ENCODE results near the gene DOCK10.

Gene DOCK10

DNA sequence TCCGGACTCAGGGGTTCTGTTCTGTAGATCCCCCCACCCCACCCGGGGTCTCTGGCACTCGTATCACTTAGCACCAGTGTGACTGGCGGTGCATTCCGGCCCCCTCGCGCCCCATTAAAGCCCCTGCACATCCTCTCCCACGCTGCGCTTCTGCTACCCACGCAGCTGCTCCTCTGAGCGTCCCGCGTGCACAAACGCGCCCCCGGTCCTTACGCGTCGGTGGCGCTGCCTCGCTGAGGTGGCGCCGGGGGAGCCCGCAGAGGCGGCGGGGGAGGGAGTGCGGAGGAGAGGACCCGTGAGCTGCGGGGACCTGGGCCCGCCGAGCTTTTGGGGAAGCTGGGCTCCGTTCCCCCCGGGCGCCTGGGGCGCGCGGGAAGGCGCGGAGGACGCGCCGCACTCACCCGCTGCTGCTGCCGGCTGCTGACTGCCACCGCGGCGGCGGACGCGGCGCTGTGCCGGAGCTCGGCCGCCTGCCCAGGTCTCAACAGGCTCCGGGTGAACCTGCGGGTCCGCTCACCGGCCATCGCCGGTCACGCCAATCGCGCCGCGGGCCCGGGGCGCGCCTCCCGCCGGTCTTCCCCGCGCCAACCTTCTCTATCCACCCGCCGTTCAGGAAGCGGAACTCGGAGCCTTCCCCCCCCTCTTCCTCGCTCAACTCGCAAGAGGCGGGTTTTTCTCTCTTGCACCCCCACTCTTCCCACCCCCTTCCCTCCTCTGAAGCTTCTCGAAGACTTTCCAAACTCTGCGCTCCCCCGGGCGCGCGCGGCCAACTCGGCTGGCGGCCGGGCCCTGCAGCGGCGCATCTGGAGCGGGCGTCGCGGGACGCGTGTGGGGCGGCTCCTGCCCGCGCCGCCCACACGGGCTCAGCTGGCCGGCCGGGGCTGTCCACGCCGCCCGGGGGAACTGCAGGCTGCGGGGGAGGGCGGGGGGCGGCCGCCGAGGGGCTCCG, at the start of gene DOCK10:
Gene DOCK10, minus strand, starts transcription at position 618 of the 949 bp plus-strand sequence. Its CDS starts 94 bp downstream, at position 524.
- no peak for FAIRE-seq

DNA sequence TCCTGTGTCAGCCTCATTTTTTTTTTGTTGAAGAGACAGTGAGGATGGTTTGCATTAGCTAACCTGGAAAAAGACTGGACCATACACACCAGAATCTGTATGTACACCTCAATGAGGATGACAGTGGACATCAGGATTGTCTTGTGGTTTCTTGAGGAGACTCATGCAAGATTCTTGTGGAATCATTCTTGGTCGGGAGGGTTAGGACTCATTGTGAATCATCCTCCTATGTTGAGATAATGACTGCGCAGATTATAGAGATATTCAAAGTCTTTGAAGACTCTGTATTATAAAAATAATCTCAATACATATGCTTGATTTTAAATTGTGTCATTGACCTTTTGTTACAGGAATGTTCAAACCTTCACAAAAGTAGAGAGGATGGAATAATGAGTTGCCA, 49.1 kb upstream of the DOCK10 start:
- FAIRE-seq, result no peak

More for the DNA sequence above, at the start of gene DOCK10:
- no peak for TF ChIP-seq CTCF (IDR thresholded peaks at IDR 0.05; ENCODE audit: insufficient read depth, missing control alignments)
- DNase-seq (ENCODE audit: insufficient read length, low spot score), result no peak

DNA sequence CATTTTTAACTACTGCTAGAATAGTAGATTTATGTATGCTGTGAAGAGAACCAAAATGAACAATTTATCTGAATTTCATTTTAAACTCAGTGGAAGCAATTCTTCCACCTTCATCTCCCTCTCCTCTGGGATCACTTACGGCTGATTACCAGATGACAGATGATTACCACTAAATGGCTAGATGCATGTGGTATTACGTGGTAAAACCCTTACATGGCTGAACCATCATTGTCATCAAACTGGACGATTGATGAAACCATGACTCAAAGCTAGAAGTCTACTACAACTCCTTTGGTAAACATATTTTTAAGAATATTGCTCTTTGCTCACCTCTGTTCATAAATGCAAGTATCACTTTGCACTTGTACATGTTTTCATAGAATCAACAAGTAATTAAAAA, 48.5 kb upstream of the DOCK10 start:
- TF ChIP-seq CTCF (IDR thresholded peaks at IDR 0.05; ENCODE audit: insufficient read depth, missing control alignments), result no peak
- FAIRE-seq (no peak), DNase-seq (ENCODE audit: insufficient read length, low spot score) (no peak)

More for the DNA sequence above, 49.1 kb upstream of the DOCK10 start:
- no peak for DNase-seq (ENCODE audit: insufficient read length, low spot score)
- no peak for TF ChIP-seq CTCF (IDR thresholded peaks at IDR 0.05; ENCODE audit: insufficient read depth, missing control alignments)

DNA sequence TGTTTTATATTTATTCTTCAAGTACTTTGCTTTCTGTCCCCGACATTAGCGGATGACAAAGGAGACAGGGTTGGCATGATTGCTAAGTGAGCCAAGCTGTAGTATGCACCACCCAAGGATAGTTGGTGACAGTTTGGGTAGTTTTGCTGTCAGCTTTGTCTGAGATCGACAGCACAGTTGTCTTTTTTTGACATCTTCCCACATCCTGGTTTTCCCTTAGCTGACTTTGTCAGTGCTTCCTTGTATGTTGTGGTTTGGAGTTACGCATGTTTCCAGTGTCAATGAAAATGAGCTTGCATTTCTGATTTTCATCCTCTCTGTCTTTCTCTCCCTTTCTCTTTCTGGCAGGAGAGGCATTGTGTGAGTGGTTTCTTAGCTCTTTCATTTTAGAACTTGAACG, 44.6 kb upstream of the DOCK10 start:
- no peak for TF ChIP-seq CTCF (IDR thresholded peaks at IDR 0.05; ENCODE audit: insufficient read depth, missing control alignments)
- DNase-seq (ENCODE audit: insufficient read length, low spot score) (no peak), FAIRE-seq (no peak)

DNA sequence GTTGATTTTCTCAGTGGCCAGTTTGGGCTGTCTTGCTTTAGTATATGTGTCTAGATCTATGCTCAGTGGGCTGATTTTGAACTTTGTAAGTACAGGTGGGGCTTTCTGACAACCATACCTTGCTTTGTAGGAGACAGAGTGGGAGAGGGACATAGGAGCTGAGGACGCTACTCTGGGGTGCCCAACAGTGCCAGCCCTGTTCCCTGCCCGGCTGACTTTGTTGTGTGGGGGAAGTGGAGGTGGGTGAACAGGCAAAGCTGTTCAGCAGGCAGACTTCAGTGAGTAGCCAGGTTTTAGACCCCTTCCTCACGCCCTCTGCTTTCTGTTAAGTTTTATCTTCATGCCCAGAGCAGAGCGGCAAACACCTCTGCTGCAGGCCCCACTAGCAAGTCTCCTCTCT, 44.2 kb upstream of the DOCK10 start:
- DNase-seq (ENCODE audit: insufficient read length, low spot score), result no peak
- FAIRE-seq, result no peak
- no peak for TF ChIP-seq CTCF (IDR thresholded peaks at IDR 0.05; ENCODE audit: insufficient read depth, missing control alignments)

- no peak for DNase-seq (ENCODE audit: insufficient read length, low spot score)
- FAIRE-seq, result no peak
- TF ChIP-seq CTCF (IDR thresholded peaks at IDR 0.05; ENCODE audit: insufficient read depth, missing control alignments), result no peak
These were observed 41.0 kb upstream of the DOCK10 start for GRCh38 chr2:225083276-225083675.

DNA sequence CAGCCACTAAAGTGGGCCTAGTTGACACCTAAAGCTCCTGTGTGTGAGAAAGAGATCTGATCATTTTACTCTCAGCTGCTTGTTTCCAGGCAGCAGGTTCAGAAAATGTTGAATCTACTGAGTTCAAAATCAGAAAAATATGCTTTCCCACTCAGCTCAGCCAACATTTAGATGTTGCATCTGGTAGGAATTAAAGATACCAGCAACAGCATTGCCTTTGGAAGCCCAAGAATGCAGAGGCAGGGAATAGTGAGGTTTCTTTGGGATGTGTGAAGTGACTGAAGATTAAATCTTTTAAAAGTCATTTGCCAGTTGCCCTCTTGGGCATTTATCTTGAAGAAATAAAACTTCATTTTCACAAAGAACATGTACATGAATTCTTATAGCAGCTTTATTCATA, 33.9 kb upstream of the DOCK10 start:
- DNase-seq (ENCODE audit: insufficient read length, low spot score), result no peak
- TF ChIP-seq CTCF (IDR thresholded peaks at IDR 0.05; ENCODE audit: insufficient read depth, missing control alignments), result no peak

More for the DNA sequence above, 33.9 kb upstream of the DOCK10 start:
- FAIRE-seq, result no peak

Measured in D721Med (cell line).